GM19467 (cell line): ENCODE data around the gene ZNF343.

Experiments
- ATAC-seq: cut with Tn5 transposase; IDR thresholded peaks from one replicate; pipeline ENCODE4 v1.9.1; 2021; ENCODE audit warnings: mild to moderate bottlenecking, moderate library complexity; ENCODE audit not compliant: unreplicated experiment

ZNF343 gene

DNA sequence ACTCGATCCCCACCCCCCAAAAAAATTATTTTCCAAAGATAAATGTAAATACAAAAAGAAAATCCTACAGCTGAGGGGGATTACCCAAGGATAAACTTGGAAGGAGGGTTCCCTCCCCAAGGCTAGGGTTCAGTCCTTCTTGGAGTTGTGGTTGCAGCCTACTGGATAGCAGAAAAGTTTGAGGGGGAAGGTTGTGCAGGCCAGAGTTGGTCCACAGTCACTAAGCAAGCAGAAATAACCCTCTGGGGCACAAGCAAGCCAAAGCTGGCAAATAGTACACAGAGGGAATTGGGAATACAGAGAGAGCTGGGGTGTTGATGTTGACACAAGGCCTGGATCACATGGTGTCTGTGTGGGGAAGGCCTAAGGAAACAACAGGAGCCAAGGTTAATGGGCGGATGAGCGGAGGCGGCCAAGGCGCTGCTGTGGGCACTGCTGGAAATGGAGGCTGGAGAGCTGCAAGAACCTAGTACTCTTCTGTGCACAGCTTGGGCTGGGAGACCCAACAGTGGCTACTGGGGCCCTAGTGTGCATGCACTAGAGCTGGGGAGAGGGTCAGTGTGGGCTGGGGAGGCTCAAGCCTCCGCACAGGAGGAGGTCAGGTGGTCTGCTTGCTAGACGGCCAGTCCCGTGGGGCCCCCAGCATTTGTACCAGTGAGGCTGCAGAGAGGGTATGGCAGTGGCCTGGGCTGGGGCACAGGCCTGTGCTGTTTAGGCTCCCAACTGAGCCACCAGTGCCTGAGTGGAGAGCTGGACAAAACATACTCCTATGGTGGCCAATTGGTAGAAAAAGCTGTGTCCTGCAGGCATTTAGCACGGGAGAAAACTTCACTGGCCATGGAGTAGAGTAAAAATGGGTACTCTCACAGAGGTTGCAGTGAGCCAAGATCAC lies 32.6 kb downstream of the ZNF343 start:
- no peak for ATAC-seq

DNA sequence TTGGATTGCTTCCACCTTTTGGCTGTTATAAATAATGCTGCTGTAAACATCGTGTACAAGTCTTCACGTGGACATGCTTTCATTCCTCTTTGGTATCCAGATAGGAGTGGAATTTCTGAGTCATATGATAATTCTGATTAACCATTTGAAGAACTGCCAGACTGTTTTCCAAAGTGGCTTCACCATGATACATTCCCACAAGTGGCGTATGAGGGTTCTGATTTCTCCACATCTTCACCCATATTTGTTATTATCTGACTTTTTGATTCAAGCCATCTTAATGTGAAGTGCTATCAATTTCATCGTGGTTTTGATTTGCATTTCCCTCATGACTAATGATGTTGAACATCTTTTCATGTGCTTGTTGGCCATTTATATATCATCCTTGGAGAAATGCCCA lies 35.2 kb downstream of the ZNF343 start:
- ATAC-seq = no peak

DNA sequence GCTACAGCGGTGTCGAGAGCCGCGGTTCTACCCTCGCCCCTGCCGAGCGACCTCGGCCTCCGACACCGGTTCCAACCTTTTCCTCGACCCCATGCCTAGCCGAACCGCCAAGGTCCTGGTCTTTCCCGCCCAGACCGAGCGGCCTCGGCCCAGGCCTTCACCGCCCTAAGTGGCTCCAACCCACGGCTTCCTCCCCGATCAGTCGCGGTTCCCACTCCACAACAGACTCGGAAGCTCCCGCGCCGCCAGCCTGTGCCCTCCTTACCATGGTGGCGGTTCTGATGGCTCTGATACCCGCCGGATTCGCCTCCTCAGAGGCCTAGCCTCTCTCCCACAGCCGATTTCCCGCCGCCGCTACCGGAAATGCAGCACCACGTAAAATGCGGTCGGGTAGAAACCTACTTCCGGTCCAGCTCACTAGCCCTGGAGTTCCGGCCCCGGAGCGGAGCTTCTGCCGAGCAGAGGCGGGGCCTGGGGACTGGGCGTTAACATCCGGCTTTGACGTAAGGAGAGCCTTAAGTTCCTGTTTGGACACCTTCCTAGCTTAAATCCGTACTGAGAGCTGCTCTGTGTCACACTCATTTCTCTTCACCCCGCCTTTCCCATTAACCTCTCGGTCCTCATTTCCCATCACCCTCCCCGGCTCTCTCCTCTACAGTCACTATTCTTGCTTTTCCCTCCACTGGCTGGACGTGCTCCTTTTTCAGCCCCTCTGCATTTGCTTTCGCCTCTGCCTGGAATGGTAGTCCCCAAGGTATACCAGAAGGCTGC lies 38.1 kb downstream of the ZNF343 start, which contains the start of gene SNRPB:
Gene SNRPB, minus strand, starts transcription at position 367 of the 771 bp plus-strand sequence. Its CDS starts 99 bp downstream, at position 268.
- peak; percentile 95 for ATAC-seq

DNA sequence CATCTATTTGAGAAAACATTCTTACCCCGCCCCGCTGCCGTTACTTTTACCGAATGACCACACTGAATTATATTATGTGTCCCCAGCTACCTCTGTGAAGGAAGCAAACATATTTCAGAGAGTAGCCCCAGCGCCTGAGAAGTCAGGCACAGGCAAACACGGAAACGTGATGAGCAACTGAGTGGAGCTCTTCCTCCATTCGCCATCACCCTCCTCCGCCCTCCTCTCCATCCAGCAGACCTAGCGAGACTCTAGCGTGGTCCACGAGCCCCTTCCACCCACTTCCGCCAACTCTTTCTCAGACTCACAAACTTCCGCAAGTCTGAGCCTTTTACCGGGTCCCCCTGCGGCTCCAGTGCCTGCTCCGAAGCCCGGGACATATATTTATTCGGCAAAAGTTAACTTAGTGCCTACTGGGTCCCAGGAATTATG lies 38.7 kb downstream of the ZNF343 start:
- peak; percentile 21 for ATAC-seq

DNA sequence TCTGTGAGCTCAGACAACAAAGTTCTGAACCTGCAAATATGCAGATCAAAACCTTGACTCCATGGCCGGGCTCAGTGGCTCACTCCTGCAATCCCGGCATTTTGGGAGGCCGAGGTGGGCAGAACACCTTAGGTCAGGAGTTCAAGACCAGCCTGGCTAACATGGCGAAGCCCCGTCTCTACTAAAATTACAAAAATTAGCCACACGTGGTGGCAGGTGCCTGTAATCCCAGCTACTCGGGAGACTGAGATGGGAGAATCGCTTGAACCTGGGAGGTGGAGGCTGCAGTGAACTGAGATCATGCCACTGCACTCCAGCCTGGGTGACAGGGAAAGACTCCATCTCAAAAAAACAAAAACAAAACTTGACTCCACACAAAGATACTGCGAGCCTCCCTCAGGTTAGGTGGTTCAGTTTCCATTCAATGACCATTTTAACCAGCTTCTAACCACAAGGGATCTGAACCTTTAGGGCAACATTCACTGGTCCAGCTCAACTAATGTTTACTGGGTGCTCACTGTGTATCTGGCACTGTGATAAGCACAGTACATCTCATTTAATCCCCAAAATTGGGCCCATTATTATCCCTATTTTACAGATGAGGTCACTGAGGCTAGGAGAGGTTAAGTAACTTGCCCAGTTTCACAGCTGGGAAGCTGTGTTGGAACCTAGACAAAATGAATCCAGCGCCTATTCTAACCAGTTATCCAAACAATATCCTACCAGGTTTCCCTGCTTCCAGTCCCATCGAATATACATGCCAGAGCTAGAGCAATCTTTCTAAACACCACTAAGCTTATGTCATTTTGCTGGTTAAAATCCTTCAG lies 39.9 kb downstream of the ZNF343 start:
- ATAC-seq = no peak

DNA sequence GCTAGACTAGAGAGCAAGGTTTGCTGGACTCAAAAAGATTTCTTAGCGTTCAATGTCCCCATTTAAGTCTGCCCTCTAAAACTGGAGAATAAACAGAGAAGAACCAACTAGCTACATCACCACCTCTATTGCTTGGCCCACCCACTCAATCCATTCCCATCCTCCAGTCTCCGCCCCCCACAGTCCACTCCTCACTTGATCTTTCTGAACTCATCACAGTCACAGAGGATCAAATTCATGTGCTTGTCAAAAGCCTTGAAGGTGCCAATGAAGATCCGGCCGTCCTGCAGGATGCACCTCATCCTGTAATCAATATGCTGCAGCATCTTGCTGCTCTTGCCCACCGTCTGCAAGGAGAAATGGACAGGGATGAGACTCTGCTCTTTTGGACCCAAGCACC lies 41.3 kb downstream of the ZNF343 start:
- ATAC-seq = no peak

DNA sequence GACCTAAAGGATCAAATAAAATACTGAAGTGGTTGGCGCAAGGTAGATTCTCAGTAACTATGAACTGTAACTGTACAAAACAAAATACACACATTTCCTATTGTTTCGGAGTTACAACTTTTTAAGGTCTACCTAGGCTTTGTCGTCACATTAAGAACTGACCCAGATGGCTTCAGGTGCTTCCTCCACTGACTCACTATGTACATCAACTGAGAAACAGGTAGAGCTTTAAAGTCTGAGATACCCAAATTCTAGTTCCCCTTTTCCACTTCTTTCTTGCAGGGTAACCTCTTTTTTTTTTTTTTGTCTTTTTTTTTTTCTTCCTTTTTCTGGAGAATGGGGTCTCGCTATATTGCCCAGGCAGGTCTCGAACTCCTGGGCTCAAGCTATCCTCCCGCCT lies 43.6 kb downstream of the ZNF343 start:
- ATAC-seq = no peak

DNA sequence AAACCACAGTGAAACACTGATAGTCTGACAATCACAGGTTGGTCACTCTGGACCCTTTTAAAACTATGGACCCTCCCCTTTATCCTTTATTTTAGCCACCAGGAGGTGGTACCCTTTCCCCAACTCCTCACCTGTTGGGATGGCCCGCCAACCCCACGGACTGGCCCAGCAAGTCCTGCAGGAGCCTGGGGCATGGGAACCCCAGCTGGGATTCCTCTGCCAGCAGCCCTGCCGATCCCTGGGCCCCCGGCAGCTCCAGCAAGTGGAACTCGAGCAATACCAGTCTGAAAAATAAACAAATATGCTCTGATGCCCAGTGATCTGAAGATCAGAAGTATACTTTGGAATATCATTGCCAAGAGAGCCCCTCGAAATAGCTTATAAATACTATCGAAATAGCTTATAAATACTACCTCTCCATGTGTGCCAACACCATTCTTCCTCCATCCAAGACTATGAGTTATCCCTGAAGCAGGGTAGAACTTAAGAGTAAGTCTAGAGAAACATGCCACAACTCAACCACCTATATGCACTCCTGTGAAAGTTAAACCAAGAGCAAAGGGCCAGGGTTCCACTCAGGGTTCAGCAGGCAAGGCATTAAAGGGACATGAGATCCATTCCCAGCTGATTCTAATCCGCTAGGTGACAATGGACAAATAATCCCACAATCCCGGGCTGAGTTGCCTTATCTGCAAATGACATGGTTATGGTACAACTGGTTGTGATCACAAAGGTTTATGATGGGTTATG lies 44.9 kb downstream of the ZNF343 start:
- ATAC-seq = no peak

DNA sequence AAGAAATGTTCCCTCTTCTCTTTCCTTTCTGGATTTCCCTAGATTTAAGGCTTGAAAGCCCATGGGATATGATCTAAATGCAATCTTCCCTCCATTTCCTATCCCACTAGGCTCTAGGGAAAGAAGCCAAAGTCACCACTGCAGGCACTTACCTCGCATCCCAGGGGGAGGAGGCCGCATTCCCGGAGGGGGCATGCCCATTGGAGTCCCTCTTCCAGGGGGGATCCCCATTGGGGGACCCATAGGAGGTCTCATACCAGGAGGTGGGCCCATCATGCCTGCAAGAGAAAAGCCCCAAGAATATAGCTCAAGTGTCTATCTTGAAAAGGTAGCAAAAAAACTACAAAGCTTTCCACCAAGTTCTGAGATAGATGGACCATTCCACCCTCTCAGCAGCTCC lies 46.2 kb downstream of the ZNF343 start:
- no peak for ATAC-seq

DNA sequence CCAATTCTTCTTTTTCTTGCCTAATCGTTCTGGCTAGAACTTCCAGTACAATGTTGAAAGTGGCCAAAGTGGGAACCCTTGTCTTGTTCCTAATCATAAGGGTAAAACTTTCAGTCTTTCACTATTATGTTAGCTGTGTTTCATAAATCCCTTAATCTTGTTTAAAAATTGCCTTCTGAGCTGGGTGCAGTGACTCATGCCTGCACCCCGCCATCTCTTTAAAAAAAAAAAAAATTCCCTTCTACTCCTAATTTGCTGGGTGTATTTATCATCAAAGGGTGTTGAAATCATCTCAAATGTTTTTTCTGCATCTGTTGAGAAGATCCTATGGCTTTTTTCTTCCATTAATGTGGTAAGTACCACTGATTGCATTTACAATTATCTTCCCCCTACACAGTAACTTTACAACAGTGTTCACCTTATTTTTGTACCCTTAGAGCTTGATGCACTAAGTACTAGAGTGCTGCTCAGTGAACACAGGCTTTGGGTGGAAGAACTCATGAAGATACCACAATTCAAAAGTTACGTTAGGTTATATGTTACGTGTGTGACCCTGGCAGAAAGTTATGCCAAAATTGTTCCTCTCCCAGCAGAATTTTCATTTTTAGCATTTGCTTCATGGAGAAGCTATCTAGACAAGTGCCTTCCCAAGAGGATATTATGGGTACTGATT lies 47.8 kb downstream of the ZNF343 start:
- no peak for ATAC-seq

DNA sequence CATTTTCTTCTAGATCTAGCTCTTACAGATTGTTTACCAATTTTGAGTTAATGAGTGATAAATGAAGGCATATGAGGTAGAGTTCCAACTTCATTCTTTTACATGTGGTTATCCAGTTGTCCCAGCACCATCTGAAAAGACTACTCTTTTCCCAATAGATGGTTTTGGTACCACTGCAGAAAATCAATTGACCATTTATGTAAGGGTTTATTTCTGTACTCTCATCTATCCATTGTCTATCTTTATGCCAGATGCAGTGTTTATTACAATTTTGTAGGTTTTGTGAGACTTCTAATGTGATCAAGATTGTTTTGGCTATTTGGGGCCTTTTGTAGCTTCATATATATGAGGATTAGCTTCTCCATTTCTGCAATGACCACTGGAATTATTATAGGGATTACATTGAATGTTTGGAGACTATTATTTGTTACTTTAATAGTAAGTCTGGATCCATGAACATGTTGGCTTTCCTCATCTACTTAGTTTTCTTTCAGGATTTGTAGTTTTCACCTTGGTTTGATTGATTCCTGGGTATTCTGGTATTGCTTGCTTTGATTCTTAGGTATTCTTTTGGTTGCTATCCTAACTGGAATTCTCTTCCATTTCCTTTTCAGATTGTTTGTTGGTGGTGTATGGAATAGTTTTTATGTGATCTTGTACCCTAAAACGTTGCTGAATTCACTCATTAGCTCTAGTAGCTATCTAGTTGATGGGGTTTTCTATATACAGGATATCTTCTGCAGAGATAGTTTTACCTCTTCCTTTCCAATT lies 48.5 kb downstream of the ZNF343 start:
- ATAC-seq = no peak

DNA sequence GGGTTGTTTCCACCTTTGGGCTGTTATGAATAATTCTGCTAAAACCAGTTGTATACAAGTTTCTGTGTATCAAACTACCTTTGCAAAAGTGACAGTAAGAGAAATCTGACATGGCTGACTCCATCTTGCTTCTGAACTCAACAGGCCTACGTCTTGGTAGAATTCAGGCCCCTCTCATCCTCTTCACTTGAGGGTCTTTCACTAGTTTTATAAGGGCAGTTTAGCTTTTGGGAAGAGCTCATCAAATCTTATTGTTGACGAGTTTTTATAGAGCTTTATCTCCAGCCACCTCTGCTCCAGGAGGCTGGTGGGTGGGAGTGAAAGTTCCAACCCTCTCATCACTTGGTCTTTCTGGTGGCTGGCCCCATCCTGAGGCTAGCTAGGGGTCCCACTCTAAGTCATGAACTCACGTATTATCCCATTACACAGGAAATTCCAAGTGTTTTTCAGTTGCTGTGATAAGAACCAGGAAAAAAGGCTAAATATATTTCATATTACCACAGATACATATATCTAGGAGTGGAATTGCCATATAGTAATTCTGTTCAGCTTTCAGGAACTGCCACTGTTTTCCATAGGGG lies 49.7 kb downstream of the ZNF343 start:
- ATAC-seq = no peak

DNA sequence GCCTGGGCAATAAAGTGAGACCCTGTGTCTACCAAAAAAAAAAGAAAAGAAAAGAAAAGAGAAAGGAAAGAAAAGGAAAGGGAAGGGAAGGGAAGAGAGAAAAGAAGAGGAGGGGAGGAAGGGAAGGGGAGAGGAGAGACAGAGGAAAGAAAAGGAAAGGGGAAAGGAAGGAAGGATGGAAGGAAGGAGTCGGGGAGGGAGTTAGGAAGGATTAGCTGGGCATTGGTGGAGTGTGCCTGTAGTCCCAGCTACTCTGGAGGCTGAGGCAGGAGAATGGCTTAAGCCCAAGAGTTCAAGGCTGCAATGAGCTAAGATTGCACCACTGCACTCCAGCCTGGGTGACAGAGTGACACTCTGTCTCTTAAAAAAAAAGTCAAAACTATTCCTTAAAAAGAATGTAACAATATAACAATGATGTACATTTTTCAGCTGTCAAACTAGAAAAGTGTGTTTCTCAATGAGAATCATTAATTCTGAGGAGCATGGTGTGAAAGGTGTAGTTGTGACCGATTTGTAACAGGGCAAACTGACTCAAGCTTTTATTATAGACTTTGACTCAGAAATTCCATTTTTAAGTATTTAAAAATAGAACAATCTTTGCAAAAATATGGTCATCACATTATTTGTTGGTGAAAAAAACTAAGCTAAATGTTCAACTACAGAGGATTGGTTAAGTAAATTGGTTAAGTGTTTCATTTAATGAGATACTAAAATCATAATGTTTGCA lies 52.8 kb downstream of the ZNF343 start:
- no peak for ATAC-seq

DNA sequence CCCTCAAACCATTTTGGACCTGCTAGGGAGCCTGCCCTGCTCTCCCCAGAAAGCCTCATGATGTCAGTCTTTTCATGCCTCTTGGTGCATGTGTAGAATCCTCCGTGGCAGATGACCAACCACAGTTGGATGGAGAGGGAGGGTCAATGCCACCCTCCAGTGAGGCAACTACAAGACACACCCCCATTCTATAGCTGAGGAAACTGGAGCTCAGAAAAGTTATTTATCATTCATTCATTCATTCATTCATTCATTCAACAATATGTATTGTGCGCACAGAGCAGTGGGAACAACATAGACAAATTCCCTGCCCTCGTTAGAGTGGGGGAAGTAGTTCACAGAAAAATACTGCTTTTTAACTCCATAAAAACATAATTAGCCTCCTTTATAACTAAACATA lies 54.9 kb downstream of the ZNF343 start:
- no peak for ATAC-seq

DNA sequence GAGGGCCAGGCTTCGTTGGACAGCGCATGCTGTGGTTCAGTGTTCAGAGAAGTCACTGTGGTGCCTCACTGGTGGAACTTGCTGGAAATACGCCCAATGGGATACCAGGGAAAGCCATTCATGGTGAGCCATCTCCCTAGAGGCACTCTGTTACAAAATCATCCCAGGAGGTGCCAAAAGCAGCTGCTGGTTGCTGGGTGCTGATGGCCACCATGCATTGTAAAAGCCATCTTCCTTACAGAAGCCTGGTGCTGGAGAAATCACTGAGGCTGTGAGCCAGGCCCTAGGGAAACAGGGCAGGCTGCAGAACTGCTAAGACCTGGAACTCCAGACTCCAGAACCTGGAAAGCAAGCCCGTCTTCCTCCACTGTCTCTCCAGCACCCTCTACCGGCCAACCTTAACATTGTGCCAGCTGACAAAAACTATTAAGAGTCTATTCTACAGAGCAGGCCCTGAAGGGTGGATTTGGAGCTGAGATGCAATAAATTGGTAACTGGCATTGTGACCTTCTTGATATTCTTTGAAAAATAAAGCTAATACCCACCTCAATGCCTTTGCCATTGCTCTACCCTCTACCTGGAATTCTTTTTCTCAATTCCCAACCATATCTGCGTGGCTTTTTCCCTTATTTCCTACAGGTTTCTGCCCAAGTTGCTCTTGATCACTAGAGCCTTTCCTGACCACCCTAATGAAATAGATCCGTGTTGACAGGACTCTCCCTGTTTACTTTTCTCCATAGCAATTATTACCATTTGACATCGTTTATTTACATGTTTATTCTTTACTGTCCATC lies 56.6 kb downstream of the ZNF343 start:
- ATAC-seq = no peak

DNA sequence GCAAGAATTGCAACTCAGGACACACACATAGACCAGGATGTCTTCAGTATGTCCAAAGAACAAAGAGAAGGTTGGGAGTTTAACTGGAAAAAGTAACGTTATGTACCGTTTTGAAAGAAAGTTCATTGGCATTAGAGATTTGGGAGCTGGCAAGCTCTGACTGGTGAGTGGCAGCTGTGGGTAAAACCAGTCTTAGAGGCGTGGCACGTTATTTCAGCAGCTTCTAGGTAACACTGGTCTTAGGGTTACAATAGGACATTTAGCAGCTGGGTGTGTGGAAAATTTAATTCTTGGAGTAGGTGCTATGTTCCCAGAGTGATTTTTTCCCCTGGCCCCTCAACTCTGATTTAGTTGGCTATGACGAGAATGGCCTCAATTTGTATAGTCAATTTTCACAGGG lies 57.3 kb downstream of the ZNF343 start:
- ATAC-seq = no peak

DNA sequence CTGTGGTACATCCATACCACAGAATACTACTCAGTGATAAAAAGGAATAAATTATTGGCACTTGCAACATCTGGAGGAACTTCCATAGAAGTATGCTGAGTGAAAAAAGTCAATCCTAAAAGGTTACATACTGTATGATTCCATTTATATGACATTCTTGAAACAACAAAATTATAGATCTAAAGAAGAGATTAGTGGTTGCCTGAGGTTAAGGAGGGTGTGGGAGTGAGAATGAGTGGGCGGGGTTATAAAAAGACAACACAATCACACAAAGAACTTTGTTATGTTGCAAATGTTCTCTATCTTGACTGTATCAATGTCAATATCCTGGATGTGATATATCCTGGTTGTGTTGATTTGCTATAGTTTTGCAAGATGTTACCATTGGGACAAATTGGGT lies 59.3 kb downstream of the ZNF343 start:
- no peak for ATAC-seq
